ENCODE data around the gene CHST5.

GRCh38 chr16:75519175-75519574 lies 16.7 kb downstream of the CHST5 start:
- TF ChIP-seq EZH2 (IDR thresholded peaks at IDR 0.05; ENCODE audit: low read length, missing control alignments) (no peak), CTCF (conservative IDR thresholded peaks at IDR 0.05 in 1 of 2, IDR thresholded peaks at IDR 0.05 in 1 of 2; ENCODE audit: low read depth in 1 of 2, low read length in 2 of 2) (no peak)
